H9 (cell line): ENCODE measurements around the gene TRPV4. TPM values are rescaled to one million over a fixed set of nuclear protein-coding genes. Genes with fewer than 3 reads are reported as not detected.

Experiments used
- DNase-seq: peaks from one replicate; pipeline ENCODE4 v3.0.0-alpha.2; 2017
- H2AFZ ChIP-seq: one replicate; pipeline ENCODE4 v1.6.1; 2013; ENCODE audit warnings: mild to moderate bottlenecking, low read length, control low read depth, moderate library complexity
- H2AK5ac ChIP-seq: 2 replicates; pipeline ENCODE4 v1.6.1; 2013; ENCODE audit warnings: low read length, control low read depth, mixed read lengths; ENCODE audit not compliant: insufficient read length
- H2BK120ac ChIP-seq: one replicate; pipeline ENCODE4 v1.6.1; 2013; ENCODE audit warnings: low read depth, mild to moderate bottlenecking, low read length, control low read depth, inconsistent platforms; ENCODE audit not compliant: poor library complexity, severe bottlenecking
- H2BK12ac ChIP-seq: 2 replicates; pipeline ENCODE4 v1.6.1; 2013; ENCODE audit warnings: low read length, control low read depth, mixed read lengths, low read depth; ENCODE audit not compliant: insufficient read length
- H2BK15ac ChIP-seq: 2 replicates; pipeline ENCODE4 v1.6.1; 2013; ENCODE audit warnings: low read depth, low read length, control low read depth
- H2BK20ac ChIP-seq: one replicate; pipeline ENCODE4 v1.6.1; 2013; ENCODE audit warnings: low read depth, mild to moderate bottlenecking, low read length, control low read depth, inconsistent platforms; ENCODE audit not compliant: poor library complexity, severe bottlenecking
- H2BK5ac ChIP-seq: 2 replicates; pipeline ENCODE4 v1.6.1; 2013; ENCODE audit warnings: low read length, control low read depth, mixed read lengths; ENCODE audit not compliant: insufficient read length
- H3K14ac ChIP-seq: 2 replicates; pipeline ENCODE4 v1.6.1; 2013; ENCODE audit warnings: low read length, control low read depth; ENCODE audit not compliant: insufficient read depth
- H3K18ac ChIP-seq: 2 replicates; pipeline ENCODE4 v1.6.1; 2013; ENCODE audit warnings: low read depth, mild to moderate bottlenecking, mixed read lengths, low read length, control low read depth; ENCODE audit not compliant: insufficient read length
- H3K23ac ChIP-seq: 2 replicates; pipeline ENCODE4 v1.6.1; 2013; ENCODE audit warnings: low read length, control low read depth, mixed read lengths, low read depth; ENCODE audit not compliant: insufficient read length
- H3K23me2 ChIP-seq: 2 replicates; pipeline ENCODE4 v1.6.1; 2013; ENCODE audit warnings: low read depth, mild to moderate bottlenecking, mixed read lengths, low read length, control low read depth; ENCODE audit not compliant: insufficient read length, poor library complexity, severe bottlenecking
- H3K27ac ChIP-seq: 2 replicates; pipeline ENCODE4 v1.5.1; 2013; ENCODE audit warnings: low read length, control low read depth, mixed read lengths, low read depth; ENCODE audit not compliant: insufficient read length
- H3K27me3 ChIP-seq: 2 replicates; pipeline ENCODE4 v1.6.1; 2013; ENCODE audit warnings: low read length, control low read depth, inconsistent platforms; ENCODE audit not compliant: insufficient read depth
- H3K4ac ChIP-seq: 2 replicates; pipeline ENCODE4 v1.6.1; 2013; ENCODE audit warnings: low read depth, mild to moderate bottlenecking, control low read depth, inconsistent platforms, low read length, moderate library complexity
- H3K4me1 ChIP-seq: 2 replicates; pipeline ENCODE4 v1.6.1; 2013; ENCODE audit warnings: low read length, control low read depth, inconsistent platforms; ENCODE audit not compliant: insufficient read depth
- H3K4me2 ChIP-seq: 2 replicates; pipeline ENCODE4 v1.6.1; 2013; ENCODE audit warnings: low read length, control low read depth, mixed read lengths; ENCODE audit not compliant: insufficient read length, insufficient read depth
- H3K56ac ChIP-seq: 2 replicates; pipeline ENCODE4 v1.6.1; 2013; ENCODE audit warnings: low read depth, mild to moderate bottlenecking, mixed read lengths, low read length, control low read depth; ENCODE audit not compliant: insufficient read length
- H3K79me1 ChIP-seq: 2 replicates; pipeline ENCODE4 v1.6.1; 2013; ENCODE audit warnings: low read depth, mild to moderate bottlenecking, moderate library complexity, low read length, control low read depth, inconsistent platforms; ENCODE audit not compliant: insufficient read depth, poor library complexity, severe bottlenecking
- H3K79me2 ChIP-seq: 2 replicates; pipeline ENCODE4 v1.6.1; 2013; ENCODE audit warnings: low read length, control low read depth, inconsistent platforms; ENCODE audit not compliant: insufficient read depth
- H3K9ac ChIP-seq: 2 replicates; pipeline ENCODE4 v1.6.1; 2013; ENCODE audit warnings: low read length, control low read depth, mixed read lengths; ENCODE audit not compliant: insufficient read length; ENCODE audit errors: extremely low read depth
- H3K9me3 ChIP-seq: one replicate; pipeline ENCODE4 v1.6.1; 2013; ENCODE audit warnings: low read depth, low read length, inconsistent platforms; ENCODE audit not compliant: control insufficient read depth
- H3T11ph ChIP-seq: one replicate; pipeline ENCODE4 v1.6.1; 2013; ENCODE audit warnings: mild to moderate bottlenecking, low read length, control low read depth, inconsistent platforms
- H4K20me1 ChIP-seq: one replicate; pipeline ENCODE4 v1.6.1; 2013; ENCODE audit not compliant: control insufficient read depth, insufficient read length, insufficient read depth
- H4K5ac ChIP-seq: 2 replicates; pipeline ENCODE4 v1.6.1; 2013; ENCODE audit warnings: low read depth, mild to moderate bottlenecking, mixed read lengths, low read length, control low read depth; ENCODE audit not compliant: insufficient read length
- H4K8ac ChIP-seq: replicated peaks from 2 replicates; pipeline ENCODE4 v1.6.1; 2013; ENCODE audit warnings: low read length, control low read depth, mixed read lengths, low read depth; ENCODE audit not compliant: insufficient read length
- H4K91ac ChIP-seq: 2 replicates; pipeline ENCODE4 v1.6.1; 2013; ENCODE audit warnings: low read depth, mild to moderate bottlenecking, moderate library complexity, mixed read lengths, low read length, control low read depth; ENCODE audit not compliant: insufficient read length
- H3K27ac Mint-ChIP-seq, 3 experiments: 2 replicates in 2 of 3; 3 replicates in 1 of 3; pipeline ENCODE4 v1.8.0; 2020 to 2021; ENCODE audit warnings: mixed read lengths in 3 of 3, mild to moderate bottlenecking in 1 of 3, moderate library complexity in 1 of 3
- H3K27me3 Mint-ChIP-seq: 2 replicates; pipeline ENCODE4 v1.8.0; 2021; ENCODE audit warnings: low read depth, mild to moderate bottlenecking, moderate library complexity, mixed read lengths
- H3K36me3 Mint-ChIP-seq, 3 experiments: 2 replicates in 2 of 3; 3 replicates in 1 of 3; pipeline ENCODE4 v1.8.0; 2020 to 2021; ENCODE audit warnings: low read depth in 3 of 3, mixed read lengths in 3 of 3; ENCODE audit not compliant: insufficient read depth in 1 of 3
- H3K4me1 Mint-ChIP-seq, 2 experiments: 2 replicates each; pipeline ENCODE4 v1.8.0; 2020; ENCODE audit warnings: mixed read lengths in 2 of 2
- H3K4me3 Mint-ChIP-seq, 2 experiments: 2 replicates in 1 of 2; 3 replicates in 1 of 2; pipeline ENCODE4 v1.8.0; 2020 to 2021; ENCODE audit warnings: mild to moderate bottlenecking in 2 of 2, mixed read lengths in 2 of 2, moderate library complexity in 1 of 2
- H3K9me3 Mint-ChIP-seq, 2 experiments: 2 replicates in 1 of 2; 3 replicates in 1 of 2; pipeline ENCODE4 v1.8.0; 2020; ENCODE audit warnings: mild to moderate bottlenecking in 2 of 2, mixed read lengths in 2 of 2, moderate library complexity in 1 of 2
- CTCF ChIP-seq: fragments of 200-600 bp; sonication (generic); conservative IDR thresholded peaks from 3 replicates; pipeline ENCODE4 v1.8.0; 2021; ENCODE audit warnings: antibody characterized with exemption, mild to moderate bottlenecking
- WGBS: extraction: QIAGEN DNeasy Blood & Tissue Kit; methylation state at CpG from one replicate; pipeline ENCODE4 v1.1.7; 2013; ENCODE audit warnings: missing lambda C conversion rate, low lambda C conversion rate, mixed read lengths; ENCODE audit not compliant: insufficient read length; ENCODE audit errors: extremely low coverage; 5-methylcytosine and 5-hydroxymethylcytosine counted together
- total RNA-seq: library from RNA; stranded (reverse); gene quantifications from 2 replicates; pipeline ENCODE4 v1.2.1, GENCODE V29; 2021

The TRPV4 gene
- total RNA-seq, 1 experiment from 2014 or later, result 4.9 TPM

GRCh38 chr12:109836916-109837315 lies 3.7 kb upstream of the TRPV4 start:
- no peak overlapping the region for H3K4me3 Mint-ChIP-seq
- no peak overlapping the region for H3T11ph ChIP-seq
- no peak overlapping the region for H3K27ac ChIP-seq
- peaks cover 18 to 25% of the 10 kb centered on the region in 2 experiments for H3K4me1 Mint-ChIP-seq
- no peak overlapping the region for H3K4me2 ChIP-seq
- no peaks in the 10 kb centered on the region for H4K20me1 ChIP-seq
- H3K9ac ChIP-seq, result no peak overlapping the region
- H3K9me3 Mint-ChIP-seq, result no peaks in the 10 kb centered on the region; a peak in 1 of 5 replicates
- no peak overlapping the region for H2BK5ac ChIP-seq
- no peak overlapping the region for H4K5ac ChIP-seq
- no peak for DNase-seq
- no peak overlapping the region for H3K56ac ChIP-seq
- H2BK12ac ChIP-seq, result no peak overlapping the region
- H3K79me2 ChIP-seq, result no peaks in the 10 kb centered on the region
- no CpG with 5 or more reads among the region's 3 CpGs for WGBS
- no peak overlapping the region for H2BK15ac ChIP-seq
- no peak overlapping the region for H3K23ac ChIP-seq
- H4K91ac ChIP-seq, result no peak overlapping the region
- H2AK5ac ChIP-seq, result no peak overlapping the region
- no peak overlapping the region for H3K27ac Mint-ChIP-seq
- H2BK20ac ChIP-seq, result no peak overlapping the region
- H3K23me2 ChIP-seq, result no peaks in the 10 kb centered on the region
- no peaks in the 10 kb centered on the region for H3K79me1 ChIP-seq
- no peak for TF ChIP-seq CTCF
- H3K4me1 ChIP-seq, result no peaks in the 10 kb centered on the region
- no peak overlapping the region for H4K8ac ChIP-seq
- H3K4ac ChIP-seq, result no peak overlapping the region
- peaks cover 3% of the 10 kb centered on the region for H3K27me3 Mint-ChIP-seq
- H3K18ac ChIP-seq, result no peak overlapping the region
- no peaks in the 10 kb centered on the region for H3K36me3 Mint-ChIP-seq
- no peaks in the 10 kb centered on the region for H3K9me3 ChIP-seq
- no peak overlapping the region for H2BK120ac ChIP-seq
- no peak overlapping the region for H2AFZ ChIP-seq
- no peaks in the 10 kb centered on the region for H3K27me3 ChIP-seq
- H3K14ac ChIP-seq, result no peak overlapping the region
